Peyer's patch (tissue), 4 donors: ENCODE data around the gene SERPINB3.

Experiments used
- POLR2A ChIP-seq, 2 donors: fragments of 450-650 bp; IDR thresholded peaks; one replicate each; pipeline ENCODE4 v1.5.1; 2017; ENCODE audit warnings: antibody characterized with exemption in 2 of 2, mild to moderate bottlenecking in 2 of 2, moderate library complexity in 2 of 2
- TF ChIP-seq, protein P1 (sequence below), 6 experiments: fragments of 450-650 bp in 4 of 6; fragments of 200-600 bp in 2 of 6; sonication (generic) in 1 of 6; IDR thresholded peaks; one replicate each; pipeline ENCODE4 v1.5.1; 2017 to 2019; ENCODE audit warnings: antibody characterized with exemption in 6 of 6, mild to moderate bottlenecking in 3 of 6, moderate library complexity in 1 of 6

DNA sequence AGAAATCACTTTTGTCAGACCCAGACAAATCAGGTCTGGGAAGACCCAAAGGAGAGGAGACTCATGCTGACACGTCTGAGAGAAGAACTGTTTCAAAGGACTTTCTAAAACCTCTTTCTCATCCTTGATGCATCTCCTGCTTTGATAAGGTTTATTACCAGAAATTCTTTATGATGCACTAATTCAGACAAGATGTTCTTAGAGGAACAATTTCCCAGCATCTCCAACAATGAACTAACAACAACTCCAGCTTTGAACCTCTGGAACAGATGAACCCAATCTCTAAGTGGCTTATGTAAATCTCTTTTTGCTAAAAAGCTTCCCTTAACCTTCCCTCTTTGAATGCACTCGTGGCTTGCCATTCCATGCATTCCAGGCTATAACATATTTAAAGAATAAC, 25.2 kb upstream of the SERPINB3 start:
- TF ChIP-seq, protein P1, sequence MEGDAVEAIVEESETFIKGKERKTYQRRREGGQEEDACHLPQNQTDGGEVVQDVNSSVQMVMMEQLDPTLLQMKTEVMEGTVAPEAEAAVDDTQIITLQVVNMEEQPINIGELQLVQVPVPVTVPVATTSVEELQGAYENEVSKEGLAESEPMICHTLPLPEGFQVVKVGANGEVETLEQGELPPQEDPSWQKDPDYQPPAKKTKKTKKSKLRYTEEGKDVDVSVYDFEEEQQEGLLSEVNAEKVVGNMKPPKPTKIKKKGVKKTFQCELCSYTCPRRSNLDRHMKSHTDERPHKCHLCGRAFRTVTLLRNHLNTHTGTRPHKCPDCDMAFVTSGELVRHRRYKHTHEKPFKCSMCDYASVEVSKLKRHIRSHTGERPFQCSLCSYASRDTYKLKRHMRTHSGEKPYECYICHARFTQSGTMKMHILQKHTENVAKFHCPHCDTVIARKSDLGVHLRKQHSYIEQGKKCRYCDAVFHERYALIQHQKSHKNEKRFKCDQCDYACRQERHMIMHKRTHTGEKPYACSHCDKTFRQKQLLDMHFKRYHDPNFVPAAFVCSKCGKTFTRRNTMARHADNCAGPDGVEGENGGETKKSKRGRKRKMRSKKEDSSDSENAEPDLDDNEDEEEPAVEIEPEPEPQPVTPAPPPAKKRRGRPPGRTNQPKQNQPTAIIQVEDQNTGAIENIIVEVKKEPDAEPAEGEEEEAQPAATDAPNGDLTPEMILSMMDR (IDR thresholded peaks at IDR 0.05): no peak
- TF ChIP-seq POLR2A (IDR thresholded peaks at IDR 0.05): no peak
